NB4 (cell line): ENCODE measurements around the gene MOV10.

Experiments
- TF ChIP-seq, protein P1 (sequence below): IDR thresholded peaks from one replicate; pipeline ENCODE4 v1.5.1; 2012; ENCODE audit warnings: low read depth, low read length
- TF ChIP-seq, protein P2 (sequence below): IDR thresholded peaks from 2 replicates; pipeline ENCODE4 v1.6.1; 2011; ENCODE audit warnings: low read depth, low read length

DNA sequence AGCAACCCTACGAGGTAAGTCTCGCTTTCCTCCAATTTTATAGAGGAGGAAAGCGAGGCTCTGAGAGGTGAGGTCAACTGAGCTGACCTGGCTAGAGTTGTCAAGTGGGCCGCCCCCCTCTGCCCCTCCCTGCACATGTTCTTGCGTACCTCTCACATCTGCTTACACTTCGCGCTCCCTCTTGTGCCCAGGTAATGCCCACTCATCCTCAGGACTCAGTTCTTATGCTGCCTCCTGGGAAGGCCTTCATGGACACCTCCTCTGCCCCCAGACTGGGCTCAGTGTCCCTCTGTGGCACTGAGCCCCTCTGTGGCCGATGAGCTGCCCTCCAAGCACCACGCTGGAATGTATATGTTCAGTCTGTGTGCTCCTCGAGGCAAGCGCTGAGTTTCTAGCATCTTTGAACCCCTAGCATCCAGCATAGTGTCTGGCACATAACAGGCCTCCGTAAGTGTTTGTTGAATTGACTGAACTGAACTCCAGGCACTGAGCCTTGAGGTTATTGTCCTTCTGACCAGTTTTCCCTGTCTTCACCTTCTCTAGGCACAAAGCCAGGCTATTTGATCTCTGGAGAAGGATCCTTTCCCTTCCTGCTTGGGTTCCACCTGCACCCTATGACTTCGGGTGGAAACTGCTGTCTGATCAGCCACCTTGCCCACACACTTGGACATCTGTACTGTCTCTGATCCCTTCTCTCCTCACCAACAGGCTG is 13.5 kb downstream of the MOV10 start:
- TF ChIP-seq, protein P1, sequence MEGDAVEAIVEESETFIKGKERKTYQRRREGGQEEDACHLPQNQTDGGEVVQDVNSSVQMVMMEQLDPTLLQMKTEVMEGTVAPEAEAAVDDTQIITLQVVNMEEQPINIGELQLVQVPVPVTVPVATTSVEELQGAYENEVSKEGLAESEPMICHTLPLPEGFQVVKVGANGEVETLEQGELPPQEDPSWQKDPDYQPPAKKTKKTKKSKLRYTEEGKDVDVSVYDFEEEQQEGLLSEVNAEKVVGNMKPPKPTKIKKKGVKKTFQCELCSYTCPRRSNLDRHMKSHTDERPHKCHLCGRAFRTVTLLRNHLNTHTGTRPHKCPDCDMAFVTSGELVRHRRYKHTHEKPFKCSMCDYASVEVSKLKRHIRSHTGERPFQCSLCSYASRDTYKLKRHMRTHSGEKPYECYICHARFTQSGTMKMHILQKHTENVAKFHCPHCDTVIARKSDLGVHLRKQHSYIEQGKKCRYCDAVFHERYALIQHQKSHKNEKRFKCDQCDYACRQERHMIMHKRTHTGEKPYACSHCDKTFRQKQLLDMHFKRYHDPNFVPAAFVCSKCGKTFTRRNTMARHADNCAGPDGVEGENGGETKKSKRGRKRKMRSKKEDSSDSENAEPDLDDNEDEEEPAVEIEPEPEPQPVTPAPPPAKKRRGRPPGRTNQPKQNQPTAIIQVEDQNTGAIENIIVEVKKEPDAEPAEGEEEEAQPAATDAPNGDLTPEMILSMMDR, result no peak
- TF ChIP-seq, protein P2, sequence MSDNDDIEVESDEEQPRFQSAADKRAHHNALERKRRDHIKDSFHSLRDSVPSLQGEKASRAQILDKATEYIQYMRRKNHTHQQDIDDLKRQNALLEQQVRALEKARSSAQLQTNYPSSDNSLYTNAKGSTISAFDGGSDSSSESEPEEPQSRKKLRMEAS, result no peak
